Endothelial cell of umbilical vein (primary cell): ENCODE measurements around the gene MGAT5B. TPM values are rescaled to one million over a fixed set of nuclear protein-coding genes. Genes with fewer than 3 reads are reported as not detected.

Experiments
- Bru-seq: library from RNA; stranded (reverse); fragments of 400-500 nt; gene quantifications from one replicate; lab custom pipeline; 2021; lab: Mats Ljungman, UMichigan
- BruChase-seq, 2 experiments: library from RNA; stranded (reverse); fragments of 400-500 nt; gene quantifications; one replicate each; lab custom pipeline; 2021; lab: Mats Ljungman, UMichigan
- BruUV-seq: library from RNA; stranded (reverse); fragments of 400-500 nt; replicated peaks from 2 replicates; lab custom pipeline; 2021; lab: Mats Ljungman, UMichigan
- CTCF ChIA-PET: fragments of 300-600, 350-600 bp; sonication (Branson Sonifier 250); formaldehyde crosslinking; loops from one replicate; lab custom pipeline; 2021; ENCODE audit warnings: antibody characterized with exemption, inconsistent platforms; lab: Charles Lee
- POLR2A ChIA-PET: fragments of 300-600, 350-600 bp; sonication (Branson Sonifier 250); formaldehyde crosslinking; loops from one replicate; lab custom pipeline; 2021; ENCODE audit warnings: antibody characterized with exemption, inconsistent platforms; lab: Charles Lee
- DNase-seq: peaks from one replicate; pipeline ENCODE4 v3.0.0-alpha.2; 2011; ENCODE audit warnings: low read depth, low spot score
- FAIRE-seq: peaks from 2 replicates; lab custom pipeline; 2011; peaks lifted over from hg19 to GRCh38; lab: Jason Lieb, UNC
- H2AFZ ChIP-seq: 2 replicates; pipeline ENCODE4 v1.6.0; 2012; ENCODE audit warnings: low read depth, low read length, control low read depth, inconsistent platforms
- H3K27ac ChIP-seq: 2 replicates; pipeline ENCODE4 v1.5.1; 2011; ENCODE audit warnings: low read depth, mild to moderate bottlenecking, control low read depth, low read length, moderate library complexity; ENCODE audit not compliant: insufficient read depth
- H3K27me3 ChIP-seq, 2 experiments: 2 replicates each; pipeline versions ENCODE4 v1.6.0 to v1.6.1; 2011; ENCODE audit warnings: low read length in 2 of 2, mixed read lengths in 1 of 2; ENCODE audit not compliant: control insufficient read depth in 2 of 2, insufficient read depth in 2 of 2
- H3K36me3 ChIP-seq, 2 experiments: 2 replicates in 1 of 2; 3 replicates in 1 of 2; pipeline ENCODE4 v1.5.1; 2011; ENCODE audit warnings: low read length in 2 of 2, mild to moderate bottlenecking in 1 of 2, moderate library complexity in 1 of 2; ENCODE audit not compliant: control insufficient read depth in 2 of 2, insufficient read depth in 2 of 2; ENCODE audit errors: extremely low read depth in 1 of 2
- H3K4me1 ChIP-seq: 3 replicates; pipeline ENCODE4 v1.5.1; 2011; ENCODE audit warnings: mild to moderate bottlenecking, low read length; ENCODE audit not compliant: control insufficient read depth, insufficient read depth; ENCODE audit errors: extremely low read depth
- H3K4me2 ChIP-seq: 2 replicates; pipeline ENCODE4 v1.6.1; 2011; ENCODE audit warnings: low read length, control low read depth, mixed read lengths; ENCODE audit not compliant: insufficient read depth
- H3K4me3 ChIP-seq, 3 experiments: fragments of 200-600 bp in 1 of 3; sonication (generic), shearing (Covaris generic) in 1 of 3; replicated peaks in 1 of 3; 2 replicates each; pipeline ENCODE4 v1.5.1; 2011 to 2016; ENCODE audit warnings: control low read depth in 3 of 3, low read length in 3 of 3, mild to moderate bottlenecking in 2 of 3, inconsistent platforms in 1 of 3, low read depth in 1 of 3, moderate library complexity in 1 of 3; ENCODE audit not compliant: insufficient read depth in 1 of 3
- H3K79me2 ChIP-seq: 2 replicates; pipeline ENCODE4 v1.6.0; 2012; ENCODE audit warnings: low read length, inconsistent platforms; ENCODE audit not compliant: control insufficient read depth, insufficient read depth
- H3K9ac ChIP-seq: replicated peaks from 2 replicates; pipeline ENCODE3; 2011; ENCODE audit warnings: low read length, control low read depth; ENCODE audit not compliant: insufficient read depth; ENCODE audit errors: extremely low read depth
- H3K9me1 ChIP-seq: replicated peaks from 3 replicates; pipeline ENCODE4 v1.6.0; 2011; ENCODE audit warnings: mild to moderate bottlenecking, low read length; ENCODE audit not compliant: control insufficient read depth, insufficient read depth; ENCODE audit errors: extremely low read depth
- H3K9me3 ChIP-seq: replicated peaks from 2 replicates; pipeline ENCODE4 v1.5.1; 2012; ENCODE audit warnings: low read length, inconsistent platforms; ENCODE audit not compliant: control insufficient read depth, insufficient read depth
- H4K20me1 ChIP-seq: replicated peaks from 2 replicates; pipeline ENCODE3; 2011; ENCODE audit warnings: mild to moderate bottlenecking, low read length; ENCODE audit not compliant: control insufficient read depth, insufficient read depth; ENCODE audit errors: extremely low read depth
- CTCF ChIP-seq, 2 donors: IDR thresholded peaks; 1 replicate in 1 of 2; 2 replicates in 1 of 2; pipeline ENCODE4 v1.5.1; 2011; ENCODE audit warnings: low read length in 2 of 2, mild to moderate bottlenecking in 2 of 2, moderate library complexity in 2 of 2, control low read depth in 1 of 2, inconsistent platforms in 1 of 2, low read depth in 1 of 2; ENCODE audit not compliant: insufficient read depth in 1 of 2; ENCODE audit errors: extremely low read depth in 1 of 2
- MYC ChIP-seq: IDR thresholded peaks from one replicate; pipeline ENCODE4 v1.6.1; 2011; ENCODE audit warnings: mild to moderate bottlenecking, low read depth, low read length
- POLR2AphosphoS5 ChIP-seq: IDR thresholded peaks from 2 replicates; pipeline ENCODE4 v1.6.1; 2012; ENCODE audit warnings: low read depth, mild to moderate bottlenecking, control low read depth, low read length, moderate library complexity; ENCODE audit not compliant: insufficient read depth
- dilution Hi-C: fragments of 300-500 bp; cut with MboI; formaldehyde crosslinking; loops from one replicate; pipeline ENCODE4 v1.15.0; 2019; ENCODE audit warnings: low sequenced_read_pairs; ENCODE audit not compliant: extremely low pct_ligation_motif_present
- intact Hi-C: fragments of 100-400 bp; cut with micrococcal nuclease; formaldehyde crosslinking; loops from one replicate; pipeline ENCODE4 v1.10.0; 2022
- long read RNA-seq: library from polyadenylated mRNA; stranded (forward); transcript quantifications from one replicate; pipeline ENCODE4 v2.0.0, GENCODE V29; 2021
- polyA minus RNA-seq, 3 experiments: library from RNA; depleted of rRNA, polyadenylated mRNA; stranded (reverse); fragments of >200 nt; gene quantifications; 1 replicate in 1 of 3; 2 replicates in 2 of 3; pipeline ENCODE4 v1.2.3, GENCODE V29; 2011
- polyA plus RNA-seq, 4 experiments: library from polyadenylated mRNA; depleted of rRNA in 3 of 4; stranded (reverse) in 3 of 4; unstranded in 1 of 4; fragments of >200 nt; gene quantifications; 2 replicates each; pipeline versions ENCODE4 v1.2.1 to v1.2.3, GENCODE V29; 2011 to 2012; ENCODE audit warnings: missing spikeins in 1 of 4
- total RNA-seq: library from RNA; stranded (reverse); gene quantifications from 2 replicates; pipeline ENCODE4 v1.2.3, GENCODE V29; 2021

MGAT5B gene
- total RNA-seq (2.1 and 2.3 TPM in 2 replicates), polyA plus RNA-seq (1.7 and 1.9 TPM in 2 replicates), polyA minus RNA-seq (0.64 and 1.2 TPM in 2 replicates), Bru-seq, nascent RNA (percentile 27 among the genes with signal in this experiment), BruChase-seq, experiment 1, labeled RNA remaining after a 6-hour chase (percentile 38 among the genes with signal in this experiment), BruChase-seq, experiment 2, labeled RNA remaining after a 2-hour chase (percentile 44 among the genes with signal in this experiment)
- polyA plus RNA-seq (2011; cell fraction: cytosol; rRNA removed), result 1.1 and 1.5 TPM in 2 replicates
- 2.8 and 3.6 TPM in 2 replicates for polyA plus RNA-seq (2011; cell fraction: nucleus; rRNA removed)
- 3.7 and 5.3 TPM in 2 replicates for polyA plus RNA-seq (2012)
- 7.0 TPM for polyA minus RNA-seq (2011; cell fraction: cytosol; rRNA and poly(A)+ RNA removed)
- polyA minus RNA-seq (2011; cell fraction: nucleus; rRNA and poly(A)+ RNA removed), result 1.5 and 3.8 TPM in 2 replicates
- long read RNA-seq, partial matches to known transcripts, result 0 of 6 reads
- long read RNA-seq, other reads (novel, unspliced or antisense), result 6 of 6 reads

- H3K9me3 ChIP-seq, result no peaks in the 10 kb centered on the region
- H3K36me3 ChIP-seq, result no peaks in the 10 kb centered on the region
- peaks cover 32% of the 10 kb centered on the region for H3K4me1 ChIP-seq
- peak within 1 kb of the TSS; percentile 10 for H3K27ac ChIP-seq
- H2AFZ ChIP-seq, result peak within 1 kb of the TSS; percentile 90
- H3K4me2 ChIP-seq, result peak within 1 kb of the TSS; percentile 65
- peak within 1 kb of the TSS; percentile 30 for H3K9ac ChIP-seq
- dilution Hi-C loops (no loop called here), intact Hi-C loops (loop anchor here (1.0 to 5.0 kb wide), 6 partner anchors 72 to 379 kb away; no protein-coding TSS in a partner anchor)
- CTCF ChIA-PET, result interaction anchor here (0.6 to 8.4 kb wide), 45 partner anchors 9 to 1116 kb away, joined by 3 to 334 read pairs (median 4); no protein-coding TSS in a partner anchor
- TF ChIP-seq POLR2AphosphoS5 (peak; percentile 35), CTCF (IDR thresholded peaks at IDR 0.05; ENCODE audit: extremely low read depth in 1 of 2, insufficient read depth in 1 of 2, low read depth in 1 of 2, low read length in 2 of 2) (peak; percentile 72 to 92), MYC (no peak)
- FAIRE-seq (peak; percentile 73), DNase-seq (peak; percentile 66)
- H3K9me1 ChIP-seq, result no peaks in the 10 kb centered on the region
- H3K27me3 ChIP-seq, result peaks cover 0 to 12% of the 10 kb centered on the region in 2 experiments
- POLR2A ChIA-PET, result no interaction called here
- BruUV-seq, result no TSS peak
- H3K4me3 ChIP-seq, result no peak within 1 kb of the TSS
- no peaks in the 10 kb centered on the region for H3K79me2 ChIP-seq
- no peaks in the 10 kb centered on the region for H4K20me1 ChIP-seq
Observed at GRCh38 chr17:76868176-76868668, at the start of gene MGAT5B. Gene MGAT5B (plus strand): TSS chr17:76868404. CDS start chr17:76869030, 626 bp downstream.
